ENCODE data around the gene CHD9NB. TPM values are rescaled to one million over a fixed set of nuclear protein-coding genes. Genes with fewer than 3 reads are reported as not detected.

Gene CHD9NB
- total RNA-seq, 1 donor from 2014 or later = 2.0 TPM

DNA sequence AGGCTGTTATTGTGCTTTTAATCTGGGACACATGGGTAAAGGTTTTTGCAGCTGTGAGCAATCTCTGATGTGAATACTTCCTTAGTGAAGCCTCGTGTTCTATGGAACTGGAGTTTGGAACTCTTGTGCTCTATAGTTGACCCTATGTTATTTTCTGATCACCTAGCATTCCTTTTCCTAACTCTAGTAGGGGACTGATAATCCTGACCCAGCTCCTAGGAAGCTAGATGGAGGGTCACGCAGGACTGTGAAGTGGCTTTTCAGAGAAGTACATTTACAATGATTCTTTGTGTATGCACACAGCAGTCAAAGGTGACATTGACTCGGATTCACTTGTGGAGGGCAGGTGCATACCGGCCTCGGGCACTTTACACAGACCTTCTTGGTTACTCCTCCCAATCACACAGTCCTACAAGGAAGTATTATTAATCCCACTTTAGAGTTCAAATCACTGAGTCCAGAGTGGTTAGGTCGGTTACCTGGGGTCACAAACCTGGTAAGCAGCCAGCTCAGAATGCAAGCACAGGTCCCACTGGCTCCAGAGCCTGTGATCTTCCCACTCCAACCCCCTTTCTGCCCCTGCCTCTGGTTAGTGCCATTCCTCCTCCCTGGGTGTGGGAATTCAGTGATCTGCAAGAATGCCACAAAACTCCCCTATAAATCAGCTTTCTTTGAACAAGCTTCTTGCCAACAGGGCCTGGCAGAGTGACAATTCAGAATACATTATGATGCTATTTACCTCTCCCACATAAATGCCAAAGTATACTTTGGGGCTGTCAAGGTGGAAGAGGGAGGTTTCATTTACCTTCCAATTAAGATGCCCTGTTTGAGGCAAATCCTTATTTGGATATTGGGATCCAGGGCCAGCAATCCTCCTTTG, 7.1 kb downstream of the CHD9NB start:
- Mint-ChIP-seq H3K9me3 (ENCODE audit: unreplicated experiment) (no peaks in the 10 kb centered on the region), H3K36me3 (ENCODE audit: low read depth, unreplicated experiment) (peaks cover 16% of the 10 kb centered on the region), H3K27ac (ENCODE audit: unreplicated experiment) (no peak overlapping the region), H3K4me1 (ENCODE audit: unreplicated experiment) (peaks cover 22% of the 10 kb centered on the region), H3K27me3 (ENCODE audit: unreplicated experiment) (peaks cover 11% of the 10 kb centered on the region), H3K4me3 (ENCODE audit: unreplicated experiment) (no peak overlapping the region)
- no peak for DNase-seq (ENCODE audit: low spot score)
- TF ChIP-seq, protein P1, sequence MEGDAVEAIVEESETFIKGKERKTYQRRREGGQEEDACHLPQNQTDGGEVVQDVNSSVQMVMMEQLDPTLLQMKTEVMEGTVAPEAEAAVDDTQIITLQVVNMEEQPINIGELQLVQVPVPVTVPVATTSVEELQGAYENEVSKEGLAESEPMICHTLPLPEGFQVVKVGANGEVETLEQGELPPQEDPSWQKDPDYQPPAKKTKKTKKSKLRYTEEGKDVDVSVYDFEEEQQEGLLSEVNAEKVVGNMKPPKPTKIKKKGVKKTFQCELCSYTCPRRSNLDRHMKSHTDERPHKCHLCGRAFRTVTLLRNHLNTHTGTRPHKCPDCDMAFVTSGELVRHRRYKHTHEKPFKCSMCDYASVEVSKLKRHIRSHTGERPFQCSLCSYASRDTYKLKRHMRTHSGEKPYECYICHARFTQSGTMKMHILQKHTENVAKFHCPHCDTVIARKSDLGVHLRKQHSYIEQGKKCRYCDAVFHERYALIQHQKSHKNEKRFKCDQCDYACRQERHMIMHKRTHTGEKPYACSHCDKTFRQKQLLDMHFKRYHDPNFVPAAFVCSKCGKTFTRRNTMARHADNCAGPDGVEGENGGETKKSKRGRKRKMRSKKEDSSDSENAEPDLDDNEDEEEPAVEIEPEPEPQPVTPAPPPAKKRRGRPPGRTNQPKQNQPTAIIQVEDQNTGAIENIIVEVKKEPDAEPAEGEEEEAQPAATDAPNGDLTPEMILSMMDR (IDR thresholded peaks at IDR 0.05; ENCODE audit: unreplicated experiment) = no peak

DNA sequence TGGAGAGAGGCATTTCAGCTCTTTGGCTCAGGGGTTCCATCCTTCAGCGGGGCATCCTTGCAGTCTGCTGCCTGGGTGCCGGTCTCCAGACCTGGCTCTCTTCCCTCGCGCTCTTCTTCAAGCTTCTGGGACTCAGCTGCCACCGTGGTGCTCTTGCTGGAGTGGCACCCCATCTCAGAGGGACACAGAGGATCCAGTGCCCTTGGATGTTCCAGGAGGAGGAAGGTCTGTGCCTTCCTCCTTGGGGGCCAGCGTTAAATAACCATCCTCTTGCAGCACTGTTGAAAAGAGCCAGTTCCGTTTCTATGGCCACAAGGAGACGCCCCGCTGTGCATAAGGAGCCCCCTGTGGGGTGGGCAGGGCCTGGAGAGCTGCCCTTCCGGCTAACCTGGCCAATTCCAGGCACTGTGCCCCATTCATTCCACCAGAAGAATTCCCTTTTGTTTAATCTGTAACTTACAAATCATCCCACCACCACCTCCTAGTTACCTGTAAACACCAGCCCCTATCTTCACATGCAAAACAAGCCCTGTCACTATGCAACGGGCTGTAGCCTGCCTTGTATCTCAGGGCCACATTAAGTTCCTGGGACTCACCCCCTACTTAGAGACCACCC, 8.6 kb downstream of the CHD9NB start:
- Mint-ChIP-seq H3K4me3 (ENCODE audit: unreplicated experiment) (peak overlapping the region; percentile 25), H3K27me3 (ENCODE audit: unreplicated experiment) (peaks cover 10% of the 10 kb centered on the region), H3K27ac (ENCODE audit: unreplicated experiment) (peak overlapping the region; percentile 30), H3K4me1 (ENCODE audit: unreplicated experiment) (peaks cover 23% of the 10 kb centered on the region), H3K36me3 (ENCODE audit: low read depth, unreplicated experiment) (peaks cover 16% of the 10 kb centered on the region), H3K9me3 (ENCODE audit: unreplicated experiment) (no peaks in the 10 kb centered on the region)
- DNase-seq (ENCODE audit: low spot score) = no peak
- TF ChIP-seq, protein P1 (IDR thresholded peaks at IDR 0.05; ENCODE audit: unreplicated experiment) = no peak

DNA sequence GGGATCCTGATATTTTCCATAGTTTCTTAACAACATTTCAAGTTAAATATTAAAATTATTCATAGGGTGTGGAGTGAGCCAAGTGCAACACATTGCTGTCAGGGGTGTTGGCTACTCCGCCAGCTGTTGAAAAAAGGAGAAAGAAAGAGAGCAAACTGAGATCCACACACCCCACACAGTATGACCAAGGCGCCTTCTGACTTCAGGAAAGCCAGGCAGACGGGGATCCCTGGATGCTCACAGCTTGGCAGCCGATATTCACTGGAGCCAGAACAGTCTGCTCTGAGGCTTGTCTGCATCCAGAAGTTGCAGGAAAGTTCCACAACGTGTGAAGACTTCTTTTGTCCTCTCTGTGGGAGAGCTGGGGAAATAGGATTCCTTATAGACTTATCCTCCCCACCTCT, 9.3 kb downstream of the CHD9NB start:
- Mint-ChIP-seq H3K27me3 (ENCODE audit: unreplicated experiment) (peaks cover 12% of the 10 kb centered on the region), H3K9me3 (ENCODE audit: unreplicated experiment) (no peaks in the 10 kb centered on the region), H3K36me3 (ENCODE audit: low read depth, unreplicated experiment) (peaks cover 16% of the 10 kb centered on the region), H3K4me1 (ENCODE audit: unreplicated experiment) (peaks cover 23% of the 10 kb centered on the region), H3K4me3 (ENCODE audit: unreplicated experiment) (no peak overlapping the region), H3K27ac (ENCODE audit: unreplicated experiment) (no peak overlapping the region)
- DNase-seq (ENCODE audit: low spot score) = no peak
- TF ChIP-seq, protein P1 (IDR thresholded peaks at IDR 0.05; ENCODE audit: unreplicated experiment) = no peak

DNA sequence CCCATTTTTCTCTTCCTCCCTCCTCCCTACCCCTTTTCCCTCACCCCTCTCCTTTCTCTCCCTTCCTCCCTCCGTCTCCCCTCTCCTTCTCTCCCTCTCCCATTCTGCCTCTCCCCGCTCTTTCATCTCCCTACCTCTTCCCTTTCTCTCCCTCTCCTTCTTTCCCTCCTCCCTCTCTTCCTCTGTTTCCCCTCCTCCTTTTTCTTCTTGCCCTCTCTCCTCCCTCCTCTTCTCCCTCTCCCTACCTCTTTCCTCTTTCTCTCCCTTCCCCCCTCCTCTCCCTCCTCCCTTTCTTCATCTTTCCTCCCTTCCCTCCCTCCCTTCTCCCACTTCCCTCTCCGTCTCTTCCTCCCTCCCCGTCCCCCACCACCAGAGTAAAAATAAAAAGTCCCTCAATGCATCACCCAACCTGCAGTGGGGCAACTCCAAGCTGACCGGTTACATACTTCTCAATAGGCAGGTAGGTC, 10.4 kb downstream of the CHD9NB start:
- H3K36me3 Mint-ChIP-seq (ENCODE audit: low read depth, unreplicated experiment) = peaks cover 12% of the 10 kb centered on the region
- peaks cover 23% of the 10 kb centered on the region for H3K4me1 Mint-ChIP-seq (ENCODE audit: unreplicated experiment)
- no peak overlapping the region for H3K27ac Mint-ChIP-seq (ENCODE audit: unreplicated experiment)
- H3K9me3 Mint-ChIP-seq (ENCODE audit: unreplicated experiment) = no peaks in the 10 kb centered on the region
- DNase-seq (ENCODE audit: low spot score) = no peak
- H3K4me3 Mint-ChIP-seq (ENCODE audit: unreplicated experiment) = no peak overlapping the region
- H3K27me3 Mint-ChIP-seq (ENCODE audit: unreplicated experiment) = peaks cover 12% of the 10 kb centered on the region
- TF ChIP-seq, protein P1 (IDR thresholded peaks at IDR 0.05; ENCODE audit: unreplicated experiment) = no peak
